ENCODE data around the gene THEMIS. TPM values are rescaled to one million over a fixed set of nuclear protein-coding genes. Genes with fewer than 3 reads are reported as not detected.
"Not testable (repeated sequence)": the region's sequence is repeated elsewhere in the genome, so short reads cannot be mapped to it uniquely, and the experiment has no call there.

THEMIS gene
- total RNA-seq, 4 donors from 2014 or later = 1.1 to 6.0 (median 3.9) TPM

DNA sequence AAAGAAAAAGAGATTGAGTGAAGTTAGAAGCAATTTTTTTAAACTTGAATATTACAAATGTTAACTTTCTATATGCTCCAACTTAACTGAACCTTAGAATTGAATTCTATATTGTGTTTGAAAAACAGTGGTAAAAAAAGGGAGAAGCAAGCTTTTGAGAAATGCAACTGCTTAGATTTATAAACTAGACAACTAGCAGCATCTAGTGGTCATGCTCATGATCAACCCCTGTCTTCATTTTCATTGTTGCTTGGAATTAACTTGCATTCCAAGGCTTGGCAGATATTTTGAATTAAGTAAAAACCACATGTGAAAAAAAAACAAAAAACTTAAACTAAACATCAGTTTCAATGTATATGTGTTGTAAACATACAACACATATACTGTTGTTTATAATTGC is 210.8 kb downstream of the THEMIS start:
- TF ChIP-seq, protein P1, sequence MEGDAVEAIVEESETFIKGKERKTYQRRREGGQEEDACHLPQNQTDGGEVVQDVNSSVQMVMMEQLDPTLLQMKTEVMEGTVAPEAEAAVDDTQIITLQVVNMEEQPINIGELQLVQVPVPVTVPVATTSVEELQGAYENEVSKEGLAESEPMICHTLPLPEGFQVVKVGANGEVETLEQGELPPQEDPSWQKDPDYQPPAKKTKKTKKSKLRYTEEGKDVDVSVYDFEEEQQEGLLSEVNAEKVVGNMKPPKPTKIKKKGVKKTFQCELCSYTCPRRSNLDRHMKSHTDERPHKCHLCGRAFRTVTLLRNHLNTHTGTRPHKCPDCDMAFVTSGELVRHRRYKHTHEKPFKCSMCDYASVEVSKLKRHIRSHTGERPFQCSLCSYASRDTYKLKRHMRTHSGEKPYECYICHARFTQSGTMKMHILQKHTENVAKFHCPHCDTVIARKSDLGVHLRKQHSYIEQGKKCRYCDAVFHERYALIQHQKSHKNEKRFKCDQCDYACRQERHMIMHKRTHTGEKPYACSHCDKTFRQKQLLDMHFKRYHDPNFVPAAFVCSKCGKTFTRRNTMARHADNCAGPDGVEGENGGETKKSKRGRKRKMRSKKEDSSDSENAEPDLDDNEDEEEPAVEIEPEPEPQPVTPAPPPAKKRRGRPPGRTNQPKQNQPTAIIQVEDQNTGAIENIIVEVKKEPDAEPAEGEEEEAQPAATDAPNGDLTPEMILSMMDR (IDR thresholded peaks at IDR 0.05) = no peak
- no peak for TF ChIP-seq POLR2AphosphoS5 (IDR thresholded peaks at IDR 0.05)
- TF ChIP-seq EP300 (IDR thresholded peaks at IDR 0.05; ENCODE audit: low read depth) = no peak
- no peak for TF ChIP-seq POLR2A (IDR thresholded peaks at IDR 0.05)
- no peak for DNase-seq
- Histone ChIP-seq H3K9me3 (no peaks in the 10 kb centered on the region), H3K4me3 (no peak overlapping the region), H3K27me3 (no peaks in the 10 kb centered on the region), H3K36me3 (no peaks in the 10 kb centered on the region), H3K27ac (no peak overlapping the region), H3K4me1 (no peaks in the 10 kb centered on the region)
- in situ Hi-C loops (cut with MboI; ENCODE audit: low pct_ligation_motif_present in 1 of 4, low pct_unique_long_range_greater_than_20kb in 1 of 4, low sequenced_read_pairs in 3 of 4) (no loop called here), intact Hi-C loops (cut with DNase I; ENCODE audit: low total_unique reads) (no loop called here)

DNA sequence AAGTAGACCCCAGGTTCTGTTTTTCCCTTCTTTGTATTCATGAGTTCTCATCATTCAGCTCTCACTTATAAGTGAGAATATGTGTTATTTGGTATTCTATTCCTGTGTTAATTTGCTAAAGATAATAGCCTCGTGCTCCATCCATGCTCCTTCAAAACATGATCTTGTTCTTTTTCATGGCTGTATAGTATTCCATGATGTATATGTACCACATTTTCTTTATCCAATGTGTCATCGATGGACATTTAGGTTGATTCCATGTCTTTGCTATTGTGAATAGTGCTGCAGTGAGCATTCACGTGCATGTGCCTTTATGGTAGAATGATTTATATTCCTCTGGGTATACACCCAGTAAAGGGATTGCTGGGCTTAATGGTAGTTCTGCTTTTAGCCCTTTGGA is 213.4 kb downstream of the THEMIS start:
- H3K27me3 ChIP-seq; H3K4me3 ChIP-seq; H3K27ac ChIP-seq; H3K9me3 ChIP-seq; H3K4me1 ChIP-seq; in situ Hi-C loops (cut with MboI; ENCODE audit: low pct_ligation_motif_present in 1 of 4, low pct_unique_long_range_greater_than_20kb in 1 of 4, low sequenced_read_pairs in 3 of 4); DNase-seq; H3K36me3 ChIP-seq; intact Hi-C loops (cut with DNase I; ENCODE audit: low total_unique reads): not testable (repeated sequence)
- 74 to 79% methylated on average over 3 of the region's 3 CpGs for WGBS, 2 donors (ENCODE audit: low coverage in 1 of 2)

DNA sequence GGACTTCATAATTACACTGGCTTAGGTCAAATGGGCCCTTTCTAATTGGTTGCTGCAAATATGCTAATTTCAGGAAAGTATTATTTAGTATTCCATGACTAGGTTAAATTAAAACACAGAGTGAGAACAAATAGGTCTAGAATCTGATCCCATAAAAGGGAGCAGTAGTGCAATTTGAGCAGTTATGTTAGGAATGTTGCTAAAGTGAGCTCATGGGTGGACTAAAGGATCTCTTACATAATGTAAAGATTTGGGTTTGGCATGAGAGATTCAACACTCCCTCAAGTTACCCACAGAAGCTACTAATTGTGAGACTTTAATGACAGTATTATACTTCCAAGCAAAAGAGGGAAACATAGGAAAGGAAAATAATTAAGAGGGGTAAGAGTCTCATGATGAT is 214.8 kb downstream of the THEMIS start:
- H3K27me3 ChIP-seq = no peaks in the 10 kb centered on the region
- no peak overlapping the region for H3K4me3 ChIP-seq
- no peak for TF ChIP-seq EP300 (IDR thresholded peaks at IDR 0.05; ENCODE audit: low read depth)
- TF ChIP-seq POLR2A (IDR thresholded peaks at IDR 0.05) = no peak
- TF ChIP-seq, protein P1 (IDR thresholded peaks at IDR 0.05) = no peak
- TF ChIP-seq POLR2AphosphoS5 (IDR thresholded peaks at IDR 0.05) = no peak
- no peaks in the 10 kb centered on the region for H3K9me3 ChIP-seq
- in situ Hi-C loops (cut with MboI; ENCODE audit: low pct_ligation_motif_present in 1 of 4, low pct_unique_long_range_greater_than_20kb in 1 of 4, low sequenced_read_pairs in 3 of 4) = no loop called here
- no peak for DNase-seq
- intact Hi-C loops (cut with DNase I; ENCODE audit: low total_unique reads) = no loop called here
- no peaks in the 10 kb centered on the region for H3K4me1 ChIP-seq
- H3K36me3 ChIP-seq = no peaks in the 10 kb centered on the region
- H3K27ac ChIP-seq = no peak overlapping the region

DNA sequence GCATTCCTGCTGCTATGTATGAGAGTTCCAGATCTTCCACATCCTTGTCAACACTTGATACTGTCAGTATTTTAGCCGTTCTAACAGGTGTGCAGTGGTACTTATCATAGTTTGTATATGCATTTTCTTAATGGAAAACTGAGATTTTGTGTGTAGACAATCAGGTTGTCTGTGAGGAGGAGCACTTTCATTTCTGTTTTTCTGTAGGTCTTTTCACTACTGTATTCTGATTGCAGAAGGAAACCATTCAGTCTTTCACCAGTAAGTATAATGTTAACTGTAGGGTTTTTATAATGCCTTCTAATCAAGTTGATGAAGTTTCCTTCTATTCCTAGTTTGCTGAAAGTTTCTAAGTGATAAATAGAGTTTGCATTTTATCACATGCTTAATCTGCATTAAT is 216.4 kb downstream of the THEMIS start:
- H3K27me3 ChIP-seq = no peaks in the 10 kb centered on the region
- H3K27ac ChIP-seq = no peak overlapping the region
- 73 to 81% methylated on average over 1 of the region's 1 CpG for WGBS, 2 donors (ENCODE audit: low coverage in 1 of 2)
- no peak for DNase-seq
- H3K4me1 ChIP-seq = no peaks in the 10 kb centered on the region
- TF ChIP-seq EP300 (IDR thresholded peaks at IDR 0.05; ENCODE audit: low read depth) (no peak), POLR2A (IDR thresholded peaks at IDR 0.05) (no peak), POLR2AphosphoS5 (IDR thresholded peaks at IDR 0.05) (no peak)
- TF ChIP-seq, protein P1 (IDR thresholded peaks at IDR 0.05) = no peak
- H3K36me3 ChIP-seq = no peaks in the 10 kb centered on the region
- H3K9me3 ChIP-seq = no peaks in the 10 kb centered on the region
- in situ Hi-C loops (cut with MboI; ENCODE audit: low pct_ligation_motif_present in 1 of 4, low pct_unique_long_range_greater_than_20kb in 1 of 4, low sequenced_read_pairs in 3 of 4) = no loop called here
- intact Hi-C loops (cut with DNase I; ENCODE audit: low total_unique reads) = no loop called here
- H3K4me3 ChIP-seq = no peak overlapping the region

Small RNA genes lying within 50 kb of the gene (small RNA-seq; reads per million reads assigned to genes)
- gene MRPS17P5 = 0 reads per million in 4 donors
